Stimulated activated CD8-positive, alpha-beta memory T cell treated with anti-CD3 and anti-CD28 coated beads, Interleukin-2, amount 100 ng/mL, for 48 hours (primary cell): ENCODE results near the gene FLACC1.
"Not testable (repeated sequence)": the region's sequence is repeated elsewhere in the genome, so short reads cannot be mapped to it uniquely, and the experiment has no call there.

Experiments
- DNase-seq, 2 donors: peaks; one replicate each; pipeline ENCODE4 v3.0.0-alpha.2; 2020; ENCODE audit warnings: low read depth in 2 of 2

Gene FLACC1

GRCh38 chr2:201349601-201350000, 7.5 kb downstream of the FLACC1 start:
- no peak for DNase-seq

- no peak for DNase-seq
These were observed 8.4 kb downstream of the FLACC1 start for GRCh38 chr2:201348758-201349157.

- DNase-seq, result no peak
These were observed 10.0 kb downstream of the FLACC1 start for GRCh38 chr2:201347138-201347537.

- no peak for DNase-seq
These were observed 11.4 kb downstream of the FLACC1 start for GRCh38 chr2:201345625-201346213.

- no peak for DNase-seq
These were observed 12.3 kb downstream of the FLACC1 start for GRCh38 chr2:201344663-201345366.

- no peak for DNase-seq
These were observed 13.6 kb downstream of the FLACC1 start for GRCh38 chr2:201343559-201343958.

- DNase-seq, result no peak
These were observed 14.2 kb downstream of the FLACC1 start for GRCh38 chr2:201342923-201343322.

- DNase-seq, result no peak
These were observed 27.7 kb downstream of the FLACC1 start for GRCh38 chr2:201329409-201329808.

GRCh38 chr2:201327678-201328077, 29.5 kb downstream of the FLACC1 start:
- no peak for DNase-seq

GRCh38 chr2:201322772-201323171, 34.4 kb downstream of the FLACC1 start:
- no peak for DNase-seq

- no peak for DNase-seq
These were observed 36.4 kb downstream of the FLACC1 start for GRCh38 chr2:201320701-201321100.

- DNase-seq, result no peak
These were observed 36.9 kb downstream of the FLACC1 start for GRCh38 chr2:201320257-201320656.

GRCh38 chr2:201319511-201319910, 37.6 kb downstream of the FLACC1 start:
- no peak for DNase-seq

GRCh38 chr2:201313362-201313761, 43.8 kb downstream of the FLACC1 start:
- no peak for DNase-seq

- DNase-seq, result no peak
These were observed 48.2 kb downstream of the FLACC1 start for GRCh38 chr2:201308914-201309313.

- no peak for DNase-seq
These were observed 49.3 kb downstream of the FLACC1 start for GRCh38 chr2:201307876-201308275.

GRCh38 chr2:201299929-201300328, 57.2 kb downstream of the FLACC1 start:
- DNase-seq, result not testable (repeated sequence)

GRCh38 chr2:201298462-201299052, 58.6 kb downstream of the FLACC1 start:
- no peak for DNase-seq

- DNase-seq, result not testable (repeated sequence)
These were observed 66.5 kb downstream of the FLACC1 start for GRCh38 chr2:201290457-201291148.

- no peak for DNase-seq
These were observed 71.6 kb downstream of the FLACC1 start for GRCh38 chr2:201285499-201285898.

- no peak for DNase-seq
These were observed 76.7 kb downstream of the FLACC1 start for GRCh38 chr2:201280191-201281040.

GRCh38 chr2:201279079-201279478, 78.1 kb downstream of the FLACC1 start:
- DNase-seq, result no peak
